C1 segment of cervical spinal cord (tissue), 14 donors: ENCODE measurements around the gene ADAMTSL4.

Experiments
- DNase-seq, 14 donors: peaks; one replicate each; lab custom pipeline; 2025; lab: John Stamatoyannopoulos, UW

Gene ADAMTSL4

DNA sequence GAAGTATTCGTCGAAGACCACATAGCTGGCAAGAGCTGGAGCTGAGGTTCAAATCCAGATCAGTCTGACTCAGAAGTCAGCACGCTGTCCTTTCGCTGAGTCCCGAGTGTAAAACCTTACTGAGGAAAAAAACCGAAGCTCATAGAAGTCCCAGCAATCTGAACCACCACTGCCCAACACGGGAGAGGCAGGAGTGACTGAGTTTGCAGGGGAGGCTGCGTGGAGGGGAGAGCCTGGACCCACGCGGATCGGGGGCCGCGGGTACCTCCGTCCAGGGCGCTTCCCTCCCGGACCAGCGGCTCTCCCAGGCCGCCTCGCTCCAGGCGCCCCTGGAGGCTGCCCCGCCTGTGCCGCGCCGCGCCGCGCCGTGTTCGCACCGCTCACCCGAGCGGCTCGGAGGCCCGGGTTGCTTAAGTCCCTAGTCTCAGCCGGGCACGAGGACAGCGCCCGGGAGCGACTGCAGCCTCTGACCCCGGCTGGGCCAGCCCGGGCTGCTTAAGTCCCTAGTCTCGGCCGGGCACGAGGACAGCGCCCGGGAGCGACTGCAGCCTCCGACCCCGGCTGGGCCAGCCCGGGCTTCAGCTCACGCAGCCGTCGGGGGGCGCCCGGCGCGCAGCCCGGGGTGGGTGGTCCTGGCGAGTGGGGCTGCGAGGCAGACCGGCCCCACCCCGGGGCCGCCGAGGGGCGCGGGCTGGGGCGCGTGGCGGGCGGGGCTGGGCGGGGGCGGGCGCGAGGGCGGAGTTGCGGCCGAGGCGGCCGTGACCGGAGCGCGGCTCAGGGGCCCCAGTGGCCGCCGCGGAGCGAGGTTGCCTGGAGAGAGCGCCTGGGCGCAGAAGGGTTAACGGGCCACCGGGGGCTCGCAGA lies at the start of gene ADAMTSL4:
TSS of gene ADAMTSL4 (plus strand) at position 777 of the 864 bp plus-strand sequence. CDS start 2,881 bp downstream, outside the sequence.
- peak in 5 of 14 donors; percentile 33 to 63 (median 58) for DNase-seq

DNA sequence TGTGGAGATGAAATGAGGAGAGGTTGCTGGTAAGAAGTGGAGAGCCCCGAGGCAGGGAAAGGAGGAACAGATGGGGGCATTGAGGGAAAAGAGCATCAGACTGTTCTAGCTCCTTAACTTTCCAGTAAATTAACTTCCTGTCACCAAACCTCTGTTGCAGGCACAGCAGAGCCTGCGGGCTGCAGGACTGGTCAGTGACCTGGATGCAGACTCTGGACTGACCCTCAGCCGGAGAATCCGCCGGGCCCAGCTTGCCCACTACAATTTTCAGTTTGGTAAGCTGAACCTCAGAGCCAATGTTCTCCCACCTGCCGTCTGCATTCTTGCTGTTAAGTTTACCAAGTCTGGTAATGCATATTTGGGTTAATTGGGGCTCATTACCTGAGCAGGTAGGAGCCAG lies 43.8 kb upstream of the ADAMTSL4 start:
- no peak for DNase-seq

DNA sequence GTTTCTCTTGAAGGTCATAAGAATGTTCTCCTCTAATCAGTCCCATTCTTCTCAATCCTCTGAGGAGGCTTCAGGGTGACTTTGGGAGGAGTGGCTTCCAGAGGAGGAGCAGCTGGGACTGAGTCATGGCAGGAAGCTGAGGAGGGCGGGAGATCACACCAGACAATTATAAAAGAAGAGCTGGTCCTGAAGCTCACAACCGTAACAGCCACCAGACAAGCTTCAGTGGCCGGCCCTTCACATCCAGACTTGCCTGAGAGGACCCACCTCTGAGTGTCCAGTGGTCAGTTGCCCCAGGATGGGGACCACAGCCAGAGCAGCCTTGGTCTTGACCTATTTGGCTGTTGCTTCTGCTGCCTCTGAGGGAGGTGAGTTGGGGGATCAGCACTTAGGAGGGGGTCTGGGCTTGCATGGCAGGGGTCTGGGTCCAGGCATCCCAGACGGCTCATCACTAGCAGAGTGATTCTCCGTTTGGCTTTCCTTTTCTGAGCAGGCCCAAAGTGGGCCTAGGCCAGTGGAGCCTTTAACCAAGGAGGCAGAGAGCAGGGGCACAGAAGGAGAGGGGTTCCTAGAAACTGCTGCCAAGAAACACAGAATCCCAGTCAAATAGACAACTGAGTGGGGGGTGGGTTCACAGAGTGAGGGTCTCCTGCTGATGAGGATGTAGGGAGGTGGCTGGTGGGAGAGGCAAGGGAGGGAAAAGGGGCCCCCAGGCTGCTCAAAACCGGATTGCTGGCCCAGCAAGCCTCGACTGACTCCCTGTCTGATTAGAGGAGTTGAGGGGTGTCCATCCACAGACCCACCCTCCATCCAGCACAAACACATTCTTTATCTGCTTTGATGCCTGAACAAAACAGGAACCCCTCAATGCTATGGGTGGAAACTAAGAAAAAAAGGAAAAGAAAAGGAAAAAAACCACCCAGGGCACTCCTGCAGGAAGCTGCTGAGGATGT lies 41.0 kb upstream of the ADAMTSL4 start, which contains the start of gene ECM1:
TSS of gene ECM1 (plus strand) at position 198 of the 953 bp plus-strand sequence. CDS start at position 299, 101 bp downstream.
- no peak for DNase-seq

DNA sequence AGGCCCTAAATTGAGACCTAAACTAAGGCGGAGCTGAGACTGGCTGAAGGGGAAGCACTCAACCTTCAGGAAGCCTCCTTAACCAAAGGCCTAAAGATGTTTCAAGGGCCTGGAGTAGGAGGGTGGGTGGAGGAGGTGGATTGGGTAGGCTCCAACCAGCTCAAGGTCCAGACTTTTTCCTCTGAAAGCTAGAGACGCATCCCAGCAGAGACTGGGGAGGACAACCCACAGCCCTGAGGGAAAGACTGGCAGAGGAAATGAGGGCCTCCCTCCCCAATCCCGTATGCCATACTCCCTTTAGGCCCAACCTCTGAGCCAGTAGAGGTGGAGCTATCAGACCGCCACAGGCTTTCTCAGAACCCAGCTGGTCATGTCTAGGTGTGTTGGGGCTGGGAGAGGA lies 40.2 kb upstream of the ADAMTSL4 start:
- DNase-seq, result no peak

DNA sequence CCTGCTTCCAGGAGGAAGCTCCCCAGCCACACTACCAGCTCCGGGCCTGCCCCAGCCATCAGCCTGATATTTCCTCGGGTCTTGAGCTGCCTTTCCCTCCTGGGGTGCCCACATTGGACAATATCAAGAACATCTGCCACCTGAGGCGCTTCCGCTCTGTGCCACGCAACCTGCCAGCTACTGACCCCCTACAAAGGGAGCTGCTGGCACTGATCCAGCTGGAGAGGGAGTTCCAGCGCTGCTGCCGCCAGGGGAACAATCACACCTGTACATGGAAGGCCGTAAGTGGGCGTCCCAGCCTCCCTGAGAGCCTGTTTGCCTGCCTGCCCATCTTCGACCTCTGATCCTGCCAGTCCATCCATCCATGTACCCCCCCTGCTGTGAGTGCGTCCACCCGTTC lies 37.7 kb upstream of the ADAMTSL4 start:
- no peak for DNase-seq

DNA sequence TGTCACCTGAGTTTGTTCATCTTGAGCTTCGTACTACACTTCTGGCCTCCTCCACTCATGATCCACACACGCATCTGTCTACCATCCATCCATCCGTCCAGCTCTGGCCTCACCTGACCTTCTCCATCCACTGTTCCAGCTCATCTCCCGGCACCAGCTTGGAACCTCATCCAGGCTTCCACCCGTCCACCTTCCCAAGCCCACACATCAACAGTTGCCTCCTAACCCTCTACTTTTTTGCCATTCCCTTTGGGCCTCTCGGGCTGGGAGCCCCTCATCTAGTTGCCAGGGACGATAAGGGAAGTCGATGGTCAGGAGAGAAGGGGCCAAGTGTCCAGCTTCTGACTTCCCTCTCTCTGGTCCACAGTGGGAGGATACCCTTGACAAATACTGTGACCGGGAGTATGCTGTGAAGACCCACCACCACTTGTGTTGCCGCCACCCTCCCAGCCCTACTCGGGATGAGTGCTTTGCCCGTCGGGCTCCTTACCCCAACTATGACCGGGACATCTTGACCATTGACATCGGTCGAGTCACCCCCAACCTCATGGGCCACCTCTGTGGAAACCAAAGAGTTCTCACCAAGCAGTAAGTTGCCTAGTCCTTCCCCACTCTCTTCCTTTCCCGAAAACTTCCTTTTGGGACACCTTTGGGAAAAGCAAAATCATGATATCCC lies 37.1 kb upstream of the ADAMTSL4 start:
- DNase-seq, result no peak

DNA sequence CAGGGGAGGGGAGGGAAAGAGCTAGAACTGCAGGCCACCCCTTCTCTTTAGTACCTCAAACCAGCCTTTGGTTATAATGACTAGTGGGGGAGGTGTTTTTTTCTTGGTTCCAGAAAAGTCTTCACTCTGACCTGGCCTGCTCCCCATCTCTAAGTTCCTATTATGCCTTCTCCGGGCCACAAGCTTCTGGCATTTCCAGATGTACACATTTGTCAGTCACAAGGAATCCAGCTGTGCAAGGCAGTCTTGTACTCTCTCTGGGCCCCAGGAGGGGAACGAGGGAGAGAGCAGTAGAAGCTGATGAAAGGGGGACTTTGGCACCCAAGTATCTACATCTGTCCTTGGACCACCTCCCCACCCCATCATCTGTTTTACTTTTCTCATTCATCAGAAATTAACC lies 36.4 kb upstream of the ADAMTSL4 start:
- no peak for DNase-seq

DNA sequence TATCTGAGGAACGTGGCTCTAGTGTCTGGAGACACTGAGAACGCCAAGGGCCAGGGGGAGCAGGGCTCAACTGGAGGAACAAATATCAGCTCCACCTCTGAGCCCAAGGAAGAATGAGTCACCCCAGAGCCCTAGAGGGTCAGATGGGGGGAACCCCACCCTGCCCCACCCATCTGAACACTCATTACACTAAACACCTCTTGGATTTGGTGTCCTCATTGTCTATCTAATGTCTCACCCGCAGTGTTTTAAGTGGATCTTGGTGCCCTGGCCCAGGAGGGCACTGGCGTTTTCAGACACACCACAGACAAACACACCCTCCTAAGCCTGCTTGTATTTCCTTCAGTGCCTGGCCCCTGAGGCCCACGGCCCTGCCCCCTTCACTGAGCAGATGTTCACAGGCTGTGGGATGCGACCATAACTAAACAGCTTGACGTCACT lies 35.8 kb upstream of the ADAMTSL4 start:
- no peak for DNase-seq

DNA sequence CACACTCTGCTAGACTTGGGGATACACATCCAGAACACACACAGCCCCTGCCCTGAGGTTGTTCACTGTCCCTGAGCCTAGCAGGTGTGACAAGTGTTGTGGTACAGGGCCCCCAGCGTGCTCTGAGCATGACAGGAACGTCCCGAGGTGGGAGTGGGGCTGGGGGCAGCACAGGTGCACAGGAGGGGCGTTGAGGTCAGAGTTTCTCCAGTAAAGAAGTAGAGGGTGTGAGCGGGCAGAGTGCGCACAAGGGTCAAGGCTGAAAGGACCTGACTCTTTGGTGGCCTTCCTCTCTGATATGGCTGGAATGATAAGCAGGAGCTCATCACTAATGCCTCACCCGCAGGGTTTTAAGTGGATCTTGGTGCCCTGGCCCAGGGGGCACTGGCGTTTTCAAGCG lies 34.9 kb upstream of the ADAMTSL4 start:
- no peak for DNase-seq

DNA sequence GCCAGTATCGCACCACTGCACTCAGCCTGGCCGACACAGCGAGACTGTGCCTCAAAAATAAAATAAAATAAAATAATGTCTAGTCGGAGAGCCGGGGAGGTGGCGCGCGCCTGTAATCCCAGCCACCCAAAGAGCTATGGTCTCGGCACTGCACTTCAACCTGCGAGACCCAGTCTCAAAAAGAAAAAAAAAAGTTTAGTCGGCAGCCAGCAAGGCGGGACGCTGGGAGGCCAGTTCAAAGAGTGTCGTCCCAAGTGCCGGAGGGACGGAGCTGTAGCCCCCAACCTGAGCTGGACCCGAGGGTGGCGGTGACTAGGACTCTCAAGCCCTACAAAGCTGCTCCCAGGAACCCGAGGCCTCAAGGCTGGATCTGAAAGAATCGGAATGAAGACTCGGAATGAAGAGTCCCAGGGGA lies 34.3 kb upstream of the ADAMTSL4 start:
- DNase-seq, result no peak

DNA sequence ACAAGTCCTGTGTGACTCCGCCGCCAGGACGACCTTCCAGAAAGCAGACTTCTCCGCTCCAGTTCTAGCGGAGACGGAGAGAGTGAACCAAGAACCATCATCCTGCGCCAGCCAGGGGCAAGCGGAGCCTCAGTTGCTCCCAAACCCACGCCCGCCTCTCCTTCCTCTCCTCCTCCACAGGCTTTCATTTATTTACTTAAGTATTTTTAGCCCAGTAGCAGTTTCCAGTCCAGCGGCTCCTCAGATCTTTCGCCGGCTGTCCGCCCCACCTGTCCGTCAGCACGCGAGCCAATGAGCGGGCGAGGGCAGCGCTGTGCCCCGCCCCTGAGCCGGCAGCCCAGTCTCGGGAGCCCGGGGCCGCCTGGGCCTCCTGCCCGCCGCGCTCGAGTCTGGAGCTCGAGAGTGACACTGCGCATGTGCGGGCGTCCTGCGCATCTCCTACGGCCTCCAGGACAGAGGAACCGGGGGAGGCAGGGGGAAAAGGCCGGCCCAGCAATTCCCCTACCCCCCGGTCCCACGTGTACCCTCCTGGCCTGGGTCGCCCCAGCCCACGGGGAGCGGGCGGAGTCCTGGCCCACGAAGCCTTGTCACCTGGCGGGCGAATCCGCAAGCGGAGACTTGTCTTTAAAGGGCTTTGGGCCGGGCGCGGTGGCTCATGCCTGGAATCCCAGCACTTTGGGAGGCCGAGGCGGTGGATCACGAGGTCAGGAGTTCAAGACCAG lies 33.7 kb upstream of the ADAMTSL4 start, which contains the start of gene FALEC:
TSS of gene FALEC (plus strand) at position 425 of the 722 bp plus-strand sequence.
- DNase-seq, result peak; percentile 72 to 98 (median 94)

DNA sequence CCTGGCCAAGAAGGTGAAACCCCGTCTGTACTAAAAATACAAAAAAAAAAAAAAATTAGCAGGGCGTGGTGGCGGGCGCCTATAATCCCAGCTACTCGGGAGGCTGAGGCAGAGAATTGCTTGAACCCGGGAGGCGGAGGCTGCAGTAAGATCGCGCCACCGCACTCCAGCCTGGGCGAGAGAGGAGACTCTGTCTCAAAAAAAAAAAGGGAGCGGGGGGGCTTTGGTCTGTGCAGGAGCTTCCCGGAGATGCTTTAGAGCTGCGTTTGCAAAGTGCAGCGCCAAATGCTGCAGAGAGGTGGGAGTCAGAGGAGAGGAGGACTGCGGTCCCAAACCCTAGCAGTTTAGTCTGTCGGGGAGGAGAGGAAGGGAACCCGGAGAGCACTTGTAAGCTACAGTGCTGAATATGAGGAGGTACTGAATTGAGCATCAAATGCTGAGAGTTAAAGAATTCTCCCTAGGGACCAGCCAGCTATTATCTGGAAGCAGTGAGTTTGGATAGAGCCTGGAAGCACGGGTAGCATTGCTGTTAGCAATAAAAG lies 33.1 kb upstream of the ADAMTSL4 start:
- DNase-seq, result peak in 5 of 14 donors; percentile 2 to 39 (median 26)

DNA sequence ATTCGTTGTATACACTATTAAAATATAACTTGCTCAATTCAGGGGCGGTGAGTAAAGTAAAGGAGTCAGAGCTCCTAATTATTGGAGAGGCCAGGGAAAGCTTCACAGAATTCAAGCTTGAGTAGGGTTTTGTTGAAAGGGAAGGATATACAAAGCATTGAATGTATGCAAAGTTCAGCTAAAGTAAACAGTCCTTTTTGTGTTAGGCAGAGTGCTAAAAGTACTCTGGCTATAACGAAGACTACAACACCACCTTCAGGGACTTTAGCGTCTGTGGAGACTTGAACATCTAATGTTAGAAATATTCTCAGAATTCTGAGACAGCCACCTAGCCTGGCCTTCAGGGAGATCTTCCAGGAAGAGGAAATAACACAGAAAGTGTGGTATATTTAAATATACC lies 32.6 kb upstream of the ADAMTSL4 start:
- peak in 1 of 14 donors; percentile 39 for DNase-seq

DNA sequence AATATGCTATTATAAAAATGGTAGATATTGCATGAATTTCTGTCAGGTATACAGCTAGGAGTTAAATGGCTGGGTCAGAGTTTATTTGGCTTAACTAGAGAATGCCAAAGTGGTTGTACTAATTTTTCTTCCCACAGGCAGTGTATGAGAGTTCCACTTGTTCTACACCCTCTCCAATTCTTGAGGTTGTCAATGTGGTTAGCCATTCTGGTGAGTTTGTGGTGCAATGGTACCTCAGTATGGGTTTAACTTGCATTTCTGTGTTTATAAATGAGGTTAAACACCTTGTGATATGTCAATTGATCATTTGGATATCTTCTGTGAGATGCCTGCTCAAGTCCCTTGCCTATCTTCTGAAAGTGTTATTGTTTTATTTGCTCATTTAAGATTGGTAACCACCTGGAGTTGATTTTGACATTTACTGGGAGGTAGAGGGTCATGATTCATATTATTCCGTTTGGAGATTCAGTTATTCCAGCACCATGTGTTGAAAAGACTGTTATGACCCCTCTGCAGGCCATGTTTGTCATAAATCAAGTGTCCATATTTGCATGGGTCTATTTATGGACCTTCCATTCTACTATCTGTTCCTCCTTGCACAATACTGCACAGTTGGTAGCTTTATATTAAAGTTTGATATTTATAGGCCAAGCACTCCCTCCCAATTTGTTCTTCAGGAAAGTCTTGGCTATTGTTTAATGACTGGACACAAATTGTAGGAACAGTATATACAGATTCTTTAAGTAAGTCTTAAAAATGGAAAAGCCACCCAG lies 27.8 kb upstream of the ADAMTSL4 start:
- DNase-seq, result no peak

DNA sequence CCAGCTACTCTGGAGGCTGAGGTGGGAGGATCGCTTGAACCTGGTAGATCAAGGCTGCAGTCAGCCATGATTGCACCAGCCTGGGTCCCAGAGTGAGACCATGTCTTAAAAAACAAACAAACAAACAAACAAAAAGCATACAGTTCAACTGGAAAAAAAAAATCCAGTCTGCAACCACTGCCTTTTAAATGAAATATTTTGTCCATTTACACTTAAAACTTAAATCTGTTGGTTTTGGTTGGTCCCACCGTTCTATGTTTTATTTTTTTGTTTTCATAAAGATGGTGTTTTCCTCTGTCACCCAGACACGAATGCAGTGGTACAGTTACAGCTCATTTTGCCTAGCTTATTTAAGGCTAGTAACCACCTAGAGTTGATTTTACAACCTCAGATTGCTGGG lies 23.9 kb upstream of the ADAMTSL4 start:
- DNase-seq, result no peak

DNA sequence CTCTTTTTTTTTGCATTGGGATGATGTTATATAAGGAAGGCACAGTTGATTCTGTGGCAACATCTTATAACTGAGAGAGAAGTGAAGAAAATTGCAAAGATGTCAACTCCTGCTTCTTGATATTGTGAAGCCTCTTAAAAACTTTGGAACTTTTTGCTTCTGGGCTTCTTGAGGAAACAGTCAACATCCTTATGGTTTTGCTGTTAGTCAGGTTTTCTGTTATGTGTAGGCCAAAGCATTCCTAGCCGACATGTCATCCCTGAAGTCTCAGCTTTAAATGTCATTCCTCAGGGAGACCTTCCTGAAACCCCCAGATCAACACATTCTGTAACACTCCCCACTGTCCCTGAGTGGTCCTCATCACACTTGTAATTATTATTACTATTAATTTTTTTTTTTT lies 21.0 kb upstream of the ADAMTSL4 start:
- no peak for DNase-seq

DNA sequence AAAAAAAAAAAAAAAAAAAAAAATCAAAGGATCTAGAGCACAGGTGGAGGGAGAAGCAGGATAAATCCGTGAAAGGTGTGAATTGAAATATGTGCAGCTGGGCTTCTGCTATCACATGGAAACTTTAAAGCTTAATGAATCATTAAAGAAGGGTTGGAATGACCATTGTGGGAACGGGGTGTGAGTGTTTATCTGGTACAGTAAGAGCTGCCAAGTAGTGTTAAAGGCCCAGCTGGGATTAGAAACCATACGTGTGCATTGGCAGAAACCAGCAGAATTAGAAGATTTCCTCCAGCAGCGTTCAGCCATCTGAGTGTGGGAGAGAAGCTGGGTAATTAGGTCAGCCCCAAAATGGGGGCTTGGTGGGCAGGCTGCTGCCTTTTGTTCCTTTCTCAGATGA lies 20.2 kb upstream of the ADAMTSL4 start:
- DNase-seq, result no peak

DNA sequence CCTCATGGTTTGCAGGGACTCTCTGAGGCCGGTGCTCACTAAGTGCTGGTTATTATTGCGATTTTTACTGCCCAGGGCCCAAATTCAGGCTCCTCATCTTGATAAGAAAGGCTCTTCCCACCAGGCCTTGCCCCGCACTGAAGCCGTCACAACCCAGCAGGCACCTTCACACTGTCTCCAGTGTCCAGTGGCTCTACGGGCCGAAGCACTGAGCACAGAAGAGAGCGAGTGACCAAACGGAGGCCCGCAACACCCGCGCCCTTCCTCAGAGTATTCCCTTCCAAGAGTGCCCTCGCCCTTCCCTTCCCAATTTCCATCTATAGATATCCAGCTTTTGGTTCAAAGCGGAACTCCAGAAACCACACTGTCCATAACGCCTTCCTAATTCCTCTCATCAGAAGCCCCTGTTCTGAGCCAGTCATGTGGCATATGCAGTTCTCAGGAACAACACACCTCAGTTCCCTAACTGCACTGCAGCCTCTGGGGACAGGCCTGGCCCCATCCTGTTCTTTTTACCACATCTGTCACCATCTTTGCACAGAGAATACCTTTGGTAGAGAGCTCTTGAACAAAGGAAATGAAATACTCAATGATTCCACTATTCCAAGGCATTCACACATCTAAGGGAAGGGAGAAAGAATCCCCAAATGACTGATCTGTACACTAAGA lies 18.6 kb upstream of the ADAMTSL4 start:
- DNase-seq, result no peak

DNA sequence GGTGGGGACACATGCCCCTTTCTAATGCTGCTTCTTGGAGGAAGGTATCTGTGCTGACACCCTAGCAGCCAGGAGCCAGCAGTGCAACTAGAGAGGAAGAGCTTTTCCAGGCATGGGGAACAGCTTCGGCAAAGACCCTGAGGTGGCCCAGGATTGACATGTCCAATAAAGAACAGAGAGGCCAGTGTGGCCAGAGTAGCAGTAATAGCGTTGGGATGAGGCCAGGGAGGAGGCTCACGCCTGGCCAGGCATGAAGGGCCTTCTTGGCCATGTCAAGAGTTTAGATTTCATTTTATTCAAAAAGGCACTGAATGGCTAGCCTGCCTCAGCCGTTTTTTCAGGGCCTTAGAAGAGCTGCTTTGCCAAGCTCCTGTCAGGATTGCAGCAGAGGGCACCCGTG lies 16.3 kb upstream of the ADAMTSL4 start:
- DNase-seq, result peak in 1 of 14 donors; percentile 54
